SJSA1 (cell line): Measurements from ENCODE around the gene ARHGAP26. TPM values are rescaled to one million over a fixed set of nuclear protein-coding genes. Genes with fewer than 3 reads are reported as not detected.
"Not testable (repeated sequence)": the region's sequence is repeated elsewhere in the genome, so short reads cannot be mapped to it uniquely, and the experiment has no call there.

Experiments used
- DNase-seq, 2 experiments: peaks; one replicate each; pipeline ENCODE4 v3.0.0-alpha.2; 2015 to 2020; ENCODE audit warnings: low spot score in 2 of 2, low read depth in 1 of 2
- H3K27ac ChIP-seq: fragments of 250-450 bp; sonication (Bioruptor Pico); 2 replicates; pipeline ENCODE4 v1.5.1; 2020; ENCODE audit warnings: mild to moderate bottlenecking, moderate library complexity
- H3K27me3 ChIP-seq: fragments of 250-450 bp; sonication (Bioruptor Pico); replicated peaks from 2 replicates; pipeline ENCODE4 v1.5.1; 2020; ENCODE audit warnings: mild to moderate bottlenecking, moderate library complexity
- H3K36me3 ChIP-seq: fragments of 250-450 bp; sonication (Bioruptor Pico); 2 replicates; pipeline ENCODE4 v1.5.1; 2020; ENCODE audit warnings: mild to moderate bottlenecking
- H3K4me1 ChIP-seq: fragments of 250-450 bp; sonication (Bioruptor Pico); replicated peaks from 2 replicates; pipeline ENCODE4 v1.6.1; 2021; ENCODE audit warnings: mild to moderate bottlenecking
- H3K4me3 ChIP-seq: fragments of 250-450 bp; sonication (Bioruptor Pico); 2 replicates; pipeline ENCODE4 v1.5.1; 2020; ENCODE audit warnings: mild to moderate bottlenecking
- H3K9me3 ChIP-seq: fragments of 250-450 bp; sonication (Bioruptor Pico); replicated peaks from 2 replicates; pipeline ENCODE4 v1.5.1; 2020; ENCODE audit warnings: mild to moderate bottlenecking
- total RNA-seq: library from RNA; depleted of rRNA; stranded (reverse); fragments of >200 nt; shearing (Covaris generic); gene quantifications from 2 replicates; pipeline ENCODE4 v1.2.3, GENCODE V29; 2014

Gene ARHGAP26
- total RNA-seq, 1 experiment from 2014 or later: 10.2 TPM

GRCh38 chr5:142942901-142943300, 172.7 kb downstream of the ARHGAP26 start:
- no peak for DNase-seq
- H3K36me3 ChIP-seq: no peaks in the 10 kb centered on the region
- H3K4me1 ChIP-seq: peaks cover 8% of the 10 kb centered on the region; the same call in 1 of the 2 replicates
- no peak overlapping the region for H3K4me3 ChIP-seq
- no peaks in the 10 kb centered on the region for H3K9me3 ChIP-seq
- no peaks in the 10 kb centered on the region for H3K27me3 ChIP-seq
- no peak overlapping the region for H3K27ac ChIP-seq

GRCh38 chr5:142944140-142944539, 174.0 kb downstream of the ARHGAP26 start:
- Histone ChIP-seq H3K36me3 (no peaks in the 10 kb centered on the region), H3K27me3 (no peaks in the 10 kb centered on the region), H3K4me1 (no peaks in the 10 kb centered on the region), H3K9me3 (no peaks in the 10 kb centered on the region), H3K4me3 (no peak overlapping the region), H3K27ac (no peak overlapping the region)
- DNase-seq: no peak

- H3K4me3 ChIP-seq: no peak overlapping the region
- H3K4me1 ChIP-seq: no peaks in the 10 kb centered on the region
- no peaks in the 10 kb centered on the region for H3K36me3 ChIP-seq
- H3K27ac ChIP-seq: no peak overlapping the region
- H3K27me3 ChIP-seq: no peaks in the 10 kb centered on the region
- DNase-seq: no peak
- no peaks in the 10 kb centered on the region for H3K9me3 ChIP-seq
Observed at GRCh38 chr5:142945321-142945720, 175.1 kb downstream of the ARHGAP26 start.

- H3K9me3 ChIP-seq: no peaks in the 10 kb centered on the region
- no peak for DNase-seq
Observed at GRCh38 chr5:142945845-142946244, 175.7 kb downstream of the ARHGAP26 start.

GRCh38 chr5:142946547-142947426, 176.6 kb downstream of the ARHGAP26 start:
- no peaks in the 10 kb centered on the region for H3K9me3 ChIP-seq
- no peaks in the 10 kb centered on the region; the same call in 1 of the 2 replicates for H3K4me1 ChIP-seq
- H3K4me3 ChIP-seq: no peak overlapping the region
- no peaks in the 10 kb centered on the region for H3K36me3 ChIP-seq
- DNase-seq: no peak
- no peaks in the 10 kb centered on the region for H3K27me3 ChIP-seq
- no peak overlapping the region for H3K27ac ChIP-seq

More at GRCh38 chr5:142945845-142946244, 175.7 kb downstream of the ARHGAP26 start:
- Histone ChIP-seq H3K4me1 (no peaks in the 10 kb centered on the region), H3K27me3 (no peaks in the 10 kb centered on the region), H3K4me3 (no peak overlapping the region), H3K27ac (no peak overlapping the region), H3K36me3 (no peaks in the 10 kb centered on the region)

GRCh38 chr5:142947427-142947709, 177.2 kb downstream of the ARHGAP26 start:
- no peaks in the 10 kb centered on the region for H3K9me3 ChIP-seq
- H3K4me1 ChIP-seq: peaks cover 5% of the 10 kb centered on the region; the same call in 1 of the 2 replicates
- H3K4me3 ChIP-seq: no peak overlapping the region
- no peaks in the 10 kb centered on the region for H3K27me3 ChIP-seq
- no peak for DNase-seq
- no peaks in the 10 kb centered on the region for H3K36me3 ChIP-seq
- H3K27ac ChIP-seq: no peak overlapping the region

GRCh38 chr5:142952229-142952628, 182.1 kb downstream of the ARHGAP26 start:
- no peaks in the 10 kb centered on the region for H3K9me3 ChIP-seq
- no peak overlapping the region for H3K4me3 ChIP-seq
- no peaks in the 10 kb centered on the region for H3K36me3 ChIP-seq
- H3K4me1 ChIP-seq: peaks cover 5% of the 10 kb centered on the region; the same call in 1 of the 2 replicates
- no peaks in the 10 kb centered on the region for H3K27me3 ChIP-seq
- DNase-seq: no peak
- no peak overlapping the region for H3K27ac ChIP-seq

GRCh38 chr5:142952871-142953270, 182.7 kb downstream of the ARHGAP26 start:
- not testable (repeated sequence) for H3K4me1 ChIP-seq, H3K36me3 ChIP-seq, H3K27me3 ChIP-seq, H3K4me3 ChIP-seq, H3K27ac ChIP-seq, DNase-seq, H3K9me3 ChIP-seq

- H3K4me1 ChIP-seq: peaks cover 11% of the 10 kb centered on the region
- H3K9me3 ChIP-seq: no peaks in the 10 kb centered on the region
- no peak overlapping the region for H3K4me3 ChIP-seq
- H3K27me3 ChIP-seq: no peaks in the 10 kb centered on the region
- H3K27ac ChIP-seq: no peak overlapping the region
- H3K36me3 ChIP-seq: no peaks in the 10 kb centered on the region
- DNase-seq: no peak
Observed at GRCh38 chr5:142954455-142954854, 184.3 kb downstream of the ARHGAP26 start.

- peaks cover 23% of the 10 kb centered on the region for H3K4me1 ChIP-seq
- H3K27me3 ChIP-seq: no peaks in the 10 kb centered on the region
- no peak overlapping the region for H3K27ac ChIP-seq
- no peaks in the 10 kb centered on the region for H3K36me3 ChIP-seq
- H3K4me3 ChIP-seq: no peak overlapping the region
- H3K9me3 ChIP-seq: no peaks in the 10 kb centered on the region
- no peak for DNase-seq
Observed at GRCh38 chr5:142955628-142956027, 185.5 kb downstream of the ARHGAP26 start.

GRCh38 chr5:142957528-142957927, 187.4 kb downstream of the ARHGAP26 start:
- no peak overlapping the region for H3K27ac ChIP-seq
- DNase-seq: no peak
- no peaks in the 10 kb centered on the region for H3K27me3 ChIP-seq
- peaks cover 26% of the 10 kb centered on the region for H3K4me1 ChIP-seq
- H3K9me3 ChIP-seq: no peaks in the 10 kb centered on the region
- H3K36me3 ChIP-seq: 0 out of 2 replicates have a peak, but pooled peaks cover 4% of the 10 kb centered on the region
- H3K4me3 ChIP-seq: no peak overlapping the region

- Histone ChIP-seq H3K27me3 (no peaks in the 10 kb centered on the region), H3K9me3 (no peaks in the 10 kb centered on the region), H3K4me3 (no peak overlapping the region), H3K36me3 (0 out of 2 replicates have a peak, but pooled peaks cover 4% of the 10 kb centered on the region), H3K27ac (peak overlapping the region; percentile 74), H3K4me1 (peaks cover 26% of the 10 kb centered on the region)
- no peak for DNase-seq
Observed at GRCh38 chr5:142958944-142959682, 188.9 kb downstream of the ARHGAP26 start.

- Histone ChIP-seq H3K27ac (peak overlapping the region; percentile 74), H3K36me3 (0 out of 2 replicates have a peak, but pooled peaks cover 4% of the 10 kb centered on the region), H3K27me3 (no peaks in the 10 kb centered on the region), H3K9me3 (no peaks in the 10 kb centered on the region), H3K4me1 (peaks cover 26% of the 10 kb centered on the region), H3K4me3 (no peak overlapping the region)
- peak; percentile 70 to 78 for DNase-seq
Observed at GRCh38 chr5:142959683-142960657, 189.8 kb downstream of the ARHGAP26 start.
